Left colon (tissue), 2 donors: Measurements from ENCODE around the gene URB2. TPM values are rescaled to one million over a fixed set of nuclear protein-coding genes. Genes with fewer than 3 reads are reported as not detected.

Experiments used
- total RNA-seq, 2 donors: library from RNA; stranded (reverse); fragmentation: NEBNext Ultra II Directional; extraction: Animal tissue kit (Norgen Biotek cat#: 25700); gene quantifications; one replicate each; pipeline ENCODE4 v1.2.1, GENCODE V29; 2021
- donor health status: DM: no; HTN: no; CAD: no.
- donor health status: DM: yes; HTN: yes; CAD: no.

Gene URB2
- total RNA-seq, 2 donors from 2014 or later: 5.0 to 7.4 TPM

Other genes starting within 250 kb of the URB2 start
- gene ACTA1, start 192.2 kb upstream of the URB2 start, total RNA-seq: not detected
- 10 to 100 TPM; 18.5 to 23.0 TPM for gene NUP133, start 117.9 kb upstream of the URB2 start, total RNA-seq
- gene ABCB10, start 67.5 kb upstream of the URB2 start, total RNA-seq: 10 to 100 TPM; 25.4 to 28.4 TPM
- 10 to 100 TPM; 24.2 to 24.6 TPM for gene TAF5L, start 125 bp upstream of the URB2 start, total RNA-seq